ENCODE measurements around the gene WDR20.

GRCh38 chr14:102217399-102217798 is 77.7 kb downstream of the WDR20 start:
- TF ChIP-seq POLR2AphosphoS5 (IDR thresholded peaks at IDR 0.05) = no peak
- no peak for TF ChIP-seq EP300 (IDR thresholded peaks at IDR 0.05)

Data from sigmoid colon (tissue), 4 donors.